ENCODE results near the gene IP6K1.
A peak's percentile ranks its signal among the peaks of the same experiment; 100 is the strongest.
"Not testable (repeated sequence)": the region's sequence is repeated elsewhere in the genome, so short reads cannot be mapped to it uniquely, and the experiment has no call there.

The IP6K1 gene

DNA sequence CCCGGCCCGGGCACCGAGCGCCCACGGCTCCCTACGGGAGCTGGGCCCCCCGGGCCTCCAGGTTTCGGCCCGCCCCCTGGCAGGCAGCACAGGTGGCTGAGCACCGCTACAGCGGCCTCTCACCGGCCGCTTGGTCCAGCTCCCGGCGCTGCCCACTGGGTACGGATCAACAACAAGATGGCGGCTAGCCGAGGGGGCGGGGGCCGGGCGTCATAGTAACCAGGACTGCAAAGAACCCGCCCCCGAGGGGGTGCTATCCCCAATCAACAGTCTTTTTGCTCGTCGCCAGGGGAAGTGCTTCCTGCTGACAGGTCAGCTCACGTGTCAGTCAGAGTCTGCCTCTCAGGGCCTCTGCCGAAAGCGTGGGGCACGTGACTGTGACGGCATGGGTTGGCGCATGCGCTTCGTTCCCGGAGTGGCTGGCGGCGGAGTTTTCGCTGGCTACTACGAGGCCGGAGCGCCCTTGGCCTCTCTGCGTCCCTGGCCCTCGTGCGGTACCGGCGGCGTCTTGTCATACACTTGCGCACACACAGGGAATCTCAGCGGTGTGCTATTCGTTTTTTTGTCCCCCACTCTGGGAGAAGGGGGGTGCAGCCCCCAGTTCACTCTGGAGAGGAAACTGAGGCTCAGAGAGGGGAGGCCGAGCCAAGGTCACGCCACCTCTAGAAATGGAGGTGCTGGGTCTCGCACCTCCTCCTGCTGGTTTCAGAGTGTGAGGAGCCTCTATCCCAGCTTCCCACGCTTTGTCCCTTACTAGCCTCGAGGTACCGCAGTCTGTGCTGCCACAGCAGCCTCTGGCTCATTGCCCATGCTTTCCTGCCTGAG, at the start of gene IP6K1:
Gene IP6K1 (minus strand): TSS at position 186 of the 825 bp plus-strand sequence. CDS start 38,502 bp downstream, outside the sequence.
- DNase-seq: peak; percentile 96 to 99

DNA sequence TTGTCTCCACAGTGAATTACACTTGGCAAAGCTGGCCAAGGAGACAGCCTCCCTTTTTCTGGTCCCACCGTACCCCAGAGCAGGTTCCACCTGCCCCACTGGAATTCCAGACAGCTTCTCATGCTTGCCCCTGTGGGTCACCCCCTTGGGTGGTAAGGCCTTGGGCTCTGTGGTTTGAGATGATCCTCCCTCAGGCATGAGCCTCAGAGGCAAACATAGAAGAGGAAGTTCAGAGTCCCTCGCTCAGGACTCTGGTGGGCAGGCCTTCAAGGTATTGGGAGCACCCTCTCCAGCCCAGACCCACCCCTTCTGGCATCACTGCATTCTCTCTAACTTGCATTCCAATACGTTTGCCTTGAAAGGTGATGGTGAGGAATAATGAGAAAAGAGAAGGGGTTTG, 45.0 kb upstream of the IP6K1 start:
- DNase-seq: peak in 1 of 2 donors; percentile 25

DNA sequence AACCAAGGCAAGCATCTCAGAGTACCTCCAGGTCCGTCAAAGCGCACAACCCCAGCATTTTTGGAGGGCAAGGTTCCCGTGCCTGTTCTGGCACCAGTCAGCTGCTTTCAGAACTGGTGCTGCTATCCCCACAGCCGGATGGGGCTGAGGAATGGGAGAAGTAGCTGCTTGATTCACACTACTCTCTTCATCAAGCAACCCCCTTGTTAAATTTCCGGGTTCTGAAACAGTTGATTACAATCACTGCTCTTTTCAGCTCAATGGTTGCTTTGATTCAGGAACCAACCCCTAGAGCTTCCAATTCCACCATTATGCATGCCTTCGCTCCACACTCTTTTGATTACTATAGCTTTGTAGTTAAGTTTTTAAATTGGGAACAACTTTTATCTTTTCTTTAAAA, 39.7 kb upstream of the IP6K1 start:
- DNase-seq: no peak

DNA sequence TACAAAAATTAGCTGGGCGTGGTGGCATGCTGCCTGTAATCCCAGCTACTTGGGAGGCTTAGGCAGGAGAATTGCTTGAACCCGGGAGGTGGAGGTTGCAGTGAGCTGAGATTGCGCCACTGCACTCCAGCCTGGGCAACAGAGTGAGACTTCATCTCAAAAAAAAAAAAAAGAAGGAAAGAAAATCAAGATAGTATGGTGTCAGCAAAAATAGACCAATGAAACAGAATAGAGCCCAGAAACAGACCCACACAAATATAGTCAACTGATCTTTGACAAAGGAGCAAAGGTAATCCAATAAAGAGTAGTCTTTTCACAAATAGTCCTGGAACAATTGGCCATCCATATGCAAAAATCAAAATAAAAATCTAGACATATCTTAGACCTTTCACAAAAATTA, 36.8 kb upstream of the IP6K1 start:
- not testable (repeated sequence) for DNase-seq

DNA sequence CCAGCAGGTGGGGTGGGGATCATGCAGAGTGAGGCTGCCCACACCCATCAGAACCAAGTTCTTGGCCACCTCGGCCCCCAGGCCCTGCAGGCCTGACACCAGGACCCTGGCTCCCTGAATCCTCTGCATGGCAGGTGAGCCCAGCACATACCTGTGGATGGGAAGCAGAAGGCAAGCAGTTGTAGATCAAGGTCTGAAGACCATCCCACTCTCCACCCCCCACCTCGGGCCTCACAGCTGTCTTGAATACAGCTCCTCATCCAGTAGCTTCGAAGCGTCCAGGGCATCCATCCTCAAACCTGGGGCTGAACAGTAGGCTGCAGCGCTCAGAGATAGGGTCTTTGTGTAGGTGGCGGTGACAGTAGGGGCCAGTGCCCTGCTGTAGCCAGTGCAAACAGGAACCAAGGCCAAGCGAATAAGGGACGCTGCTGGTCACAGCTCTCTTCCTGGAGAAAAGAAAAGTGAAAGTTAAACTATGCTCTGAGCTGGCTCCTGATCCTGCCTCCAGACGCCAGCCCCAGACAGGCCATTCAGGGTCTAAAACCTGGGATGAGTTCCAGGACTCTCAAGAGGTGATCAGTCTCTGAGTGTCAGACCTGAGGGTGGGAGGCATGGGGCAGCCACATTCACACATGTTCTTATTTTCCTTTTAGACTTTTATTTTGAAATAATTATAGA, 27.3 kb upstream of the IP6K1 start, which contains the start of gene UBA7:
Gene UBA7 (minus strand): TSS at position 457 of the 678 bp plus-strand sequence. CDS start 166 bp downstream, at position 291.
- peak in 1 of 2 donors; percentile 73 for DNase-seq

DNA sequence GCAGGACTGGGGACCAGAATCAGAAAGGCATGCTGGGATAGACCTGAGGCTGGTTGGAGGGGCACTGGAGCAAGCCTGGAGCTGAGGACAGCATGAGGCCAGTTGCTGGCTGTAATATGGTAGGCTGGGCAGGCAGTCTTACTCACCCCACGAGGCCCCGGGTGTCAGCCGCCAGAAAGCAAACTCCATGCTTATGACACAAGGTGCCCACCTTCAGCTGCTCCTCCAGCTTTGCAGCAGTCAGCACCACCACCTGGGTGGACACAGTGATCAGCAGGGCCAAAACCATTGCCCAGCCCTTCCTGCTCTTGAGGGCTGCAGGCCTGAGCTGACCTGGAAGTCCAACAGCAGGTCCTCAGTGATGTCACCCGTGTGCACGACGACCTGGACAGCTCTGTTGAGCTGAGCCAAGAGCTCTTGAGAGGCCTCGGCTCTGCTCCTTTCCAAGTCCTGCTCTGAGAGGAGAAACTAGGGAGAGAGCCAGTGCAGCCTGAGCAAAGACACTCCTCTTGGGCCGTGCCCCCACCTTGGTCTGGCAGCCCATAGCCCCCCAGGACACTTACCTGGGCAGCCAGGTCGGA, 26.7 kb upstream of the IP6K1 start:
- no peak for DNase-seq

DNA sequence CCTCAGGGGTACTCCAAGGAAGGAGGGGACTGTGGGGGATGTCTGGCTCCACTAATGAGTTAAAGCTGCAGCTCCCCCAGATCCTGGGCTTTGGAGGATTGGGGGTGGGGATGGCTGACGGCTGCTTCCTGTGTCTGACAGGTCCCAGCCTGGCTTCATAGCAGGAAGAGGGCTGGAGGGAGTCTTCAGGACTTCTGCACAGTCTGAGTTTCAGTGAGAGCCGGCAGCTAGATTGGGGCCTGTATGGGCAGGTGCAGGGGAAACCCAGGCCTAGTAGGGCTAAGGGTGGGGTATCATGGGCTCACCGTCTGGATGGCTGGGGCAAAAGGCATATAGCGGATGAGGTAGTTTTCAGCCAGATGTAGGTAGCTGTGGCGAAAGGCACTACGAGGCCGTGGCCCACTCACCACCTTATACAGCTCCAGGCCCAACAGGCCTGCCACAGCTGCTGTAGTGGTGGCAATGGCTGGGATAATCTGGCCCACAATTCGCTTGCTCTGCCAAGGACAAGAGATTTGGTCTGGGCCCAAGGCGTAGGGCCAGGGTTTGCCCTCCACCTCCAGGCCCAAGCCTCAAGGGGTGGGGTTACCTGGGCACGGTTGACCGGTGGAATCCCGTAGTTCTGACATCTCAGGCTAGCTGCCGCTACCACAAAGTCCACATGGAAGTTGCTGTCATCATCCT, 21.2 kb upstream of the IP6K1 start:
- peak in 1 of 2 donors; percentile 81 for DNase-seq

DNA sequence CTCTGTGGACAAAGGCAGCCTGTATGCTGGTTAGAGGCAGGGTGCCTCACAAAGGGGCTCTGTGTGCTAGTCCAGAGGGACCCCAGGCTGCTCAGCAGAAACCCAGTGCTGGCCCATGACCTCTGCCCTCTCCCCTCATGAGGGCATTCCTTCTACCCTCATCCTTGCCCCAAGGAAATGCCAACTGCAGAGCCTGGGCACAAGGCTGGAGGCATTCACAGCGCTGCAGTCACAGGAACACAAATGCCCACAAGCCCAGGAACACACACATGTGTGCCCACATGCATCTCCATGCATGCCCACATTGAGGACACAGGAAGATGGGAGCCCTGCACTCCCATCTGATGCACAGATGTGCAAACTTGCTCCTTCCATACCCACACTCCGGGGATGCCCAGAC, 20.5 kb upstream of the IP6K1 start:
- no peak for DNase-seq

DNA sequence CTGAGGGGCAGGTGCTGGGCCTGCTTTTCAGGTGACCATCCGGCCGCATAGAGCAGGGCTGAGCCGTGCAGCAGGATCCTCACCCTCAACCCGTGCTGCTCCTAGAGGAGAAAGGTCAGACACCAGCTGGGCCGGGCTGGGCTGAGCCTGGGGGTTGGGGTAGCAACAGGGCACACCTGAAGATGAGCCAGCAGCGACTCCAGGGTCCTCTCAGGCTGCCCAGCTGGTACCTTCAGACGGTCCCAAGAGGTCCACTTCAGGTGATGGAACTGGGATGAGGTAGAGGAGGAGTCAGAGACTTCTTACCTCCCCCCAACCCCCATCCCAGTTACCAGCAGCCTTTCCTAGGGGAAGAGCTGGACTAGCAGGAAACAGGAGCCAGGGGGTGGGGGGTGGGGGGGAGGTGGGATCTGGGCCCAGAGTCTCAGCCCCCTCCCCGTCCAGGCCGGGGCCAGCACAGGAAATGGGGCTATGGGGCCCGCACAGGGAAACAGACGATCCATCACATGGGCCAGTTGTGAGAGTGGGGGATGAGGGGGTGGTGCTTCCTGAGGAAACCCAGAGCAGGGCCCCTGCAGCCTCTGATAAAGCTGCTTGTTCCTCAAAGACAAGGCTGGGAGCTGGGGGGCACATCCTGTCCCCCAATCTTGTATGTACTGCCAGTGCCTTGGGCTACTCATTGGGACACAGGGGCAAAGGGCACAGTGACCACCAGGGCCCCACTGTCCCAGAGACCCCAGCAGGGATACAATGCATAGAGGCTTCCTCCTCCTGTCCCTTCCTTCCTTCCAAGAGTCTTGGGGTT, 19.8 kb upstream of the IP6K1 start:
- DNase-seq: peak in 1 of 2 donors; percentile 95

DNA sequence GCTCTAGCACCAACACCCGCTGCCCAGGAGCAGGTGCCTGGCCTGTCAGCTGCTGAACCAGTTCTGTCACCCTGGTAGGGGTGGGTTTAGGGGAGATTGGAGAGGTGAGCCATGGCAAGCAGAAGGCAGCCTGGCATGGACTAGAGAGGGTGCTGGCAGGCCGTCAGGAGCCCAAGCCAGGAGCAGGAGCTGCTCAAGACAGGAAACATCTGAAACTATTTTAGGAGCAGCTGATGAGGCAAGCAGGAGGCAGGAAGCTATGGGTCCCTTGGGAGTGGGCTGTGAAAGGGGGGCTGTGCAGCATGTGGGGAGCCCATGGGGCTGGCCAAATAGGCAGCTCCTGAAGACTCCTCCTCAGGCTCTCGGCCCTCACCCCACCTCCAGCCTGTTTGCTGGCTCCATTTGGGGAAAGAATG, 19.0 kb upstream of the IP6K1 start:
- DNase-seq: peak in 1 of 2 donors; percentile 99

DNA sequence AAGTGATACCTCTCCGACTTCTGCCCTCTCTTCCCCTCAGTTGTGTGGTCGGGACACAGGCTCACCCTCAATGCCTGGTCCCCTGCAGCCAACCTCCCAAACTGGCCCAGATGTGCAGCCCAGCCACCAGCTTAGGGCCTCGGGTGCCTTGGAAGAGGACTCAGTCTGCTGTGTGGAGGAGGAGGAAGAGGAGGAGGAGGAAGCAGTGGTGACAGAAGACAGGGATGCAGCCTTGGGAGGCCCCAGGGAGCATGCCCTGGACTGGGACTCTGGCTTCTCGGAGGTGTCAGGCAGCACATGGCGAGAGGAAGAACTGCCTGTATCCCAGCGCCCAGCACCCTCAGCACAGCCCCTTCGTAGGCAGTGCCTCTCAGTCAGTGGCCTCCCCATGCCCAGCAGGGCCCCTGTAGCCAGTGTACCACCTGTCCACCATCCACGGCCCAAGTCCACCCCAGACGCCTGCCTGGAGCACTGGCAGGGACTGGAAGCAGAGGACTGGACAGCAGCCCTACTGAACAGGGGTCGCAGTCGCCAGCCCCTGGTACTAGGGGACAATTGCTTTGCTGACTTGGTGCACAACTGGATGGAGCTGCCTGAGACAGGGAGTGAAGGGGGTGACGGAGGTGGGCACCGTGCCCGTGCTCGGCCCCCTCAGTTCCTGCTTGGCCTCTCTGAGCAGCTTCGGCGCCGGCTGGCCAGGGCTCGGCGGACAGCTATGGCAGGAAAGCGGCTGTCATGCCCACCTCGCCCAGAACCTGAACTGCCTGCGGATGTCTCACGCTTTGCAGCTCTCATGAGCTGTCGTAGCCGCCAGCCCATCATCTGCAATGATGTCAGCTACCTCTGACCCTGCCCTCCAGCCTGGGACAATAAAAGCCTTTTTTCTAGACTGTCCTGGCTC, 18.0 kb upstream of the IP6K1 start:
- DNase-seq: no peak

DNA sequence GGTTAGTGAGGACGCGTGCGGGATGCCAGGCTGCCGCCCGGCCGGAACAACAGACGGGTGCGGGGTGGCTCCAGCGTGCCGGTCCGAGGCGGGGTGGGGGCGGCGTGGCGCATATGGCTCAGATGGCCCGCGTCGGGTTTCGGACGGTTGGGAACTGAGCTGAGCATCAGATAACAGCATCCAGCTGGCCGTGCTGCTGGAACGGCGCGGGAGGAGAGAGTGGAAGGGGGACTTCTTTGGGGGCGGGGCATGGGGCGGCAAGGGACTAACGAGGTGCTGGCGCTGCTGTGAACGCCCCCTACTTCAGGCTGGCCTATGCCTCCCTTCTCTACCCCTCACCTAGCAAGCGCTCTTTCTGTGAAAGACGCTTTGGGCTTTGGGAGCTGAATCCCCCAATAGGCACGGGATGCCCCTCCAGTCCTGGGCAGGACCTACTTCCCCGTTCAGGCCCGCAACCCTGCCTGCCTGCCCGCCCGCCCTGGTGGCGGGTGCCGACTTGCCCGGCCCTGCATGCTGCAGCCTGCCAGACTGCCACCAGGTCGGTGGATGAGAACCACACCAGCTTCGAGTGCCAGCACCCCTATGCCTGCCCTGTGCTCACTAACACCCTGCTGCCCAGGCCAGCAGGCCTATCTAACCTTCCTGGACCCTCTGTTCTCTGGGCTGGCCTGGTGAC, 17.3 kb upstream of the IP6K1 start:
- peak in 1 of 2 donors; percentile 66 for DNase-seq

DNA sequence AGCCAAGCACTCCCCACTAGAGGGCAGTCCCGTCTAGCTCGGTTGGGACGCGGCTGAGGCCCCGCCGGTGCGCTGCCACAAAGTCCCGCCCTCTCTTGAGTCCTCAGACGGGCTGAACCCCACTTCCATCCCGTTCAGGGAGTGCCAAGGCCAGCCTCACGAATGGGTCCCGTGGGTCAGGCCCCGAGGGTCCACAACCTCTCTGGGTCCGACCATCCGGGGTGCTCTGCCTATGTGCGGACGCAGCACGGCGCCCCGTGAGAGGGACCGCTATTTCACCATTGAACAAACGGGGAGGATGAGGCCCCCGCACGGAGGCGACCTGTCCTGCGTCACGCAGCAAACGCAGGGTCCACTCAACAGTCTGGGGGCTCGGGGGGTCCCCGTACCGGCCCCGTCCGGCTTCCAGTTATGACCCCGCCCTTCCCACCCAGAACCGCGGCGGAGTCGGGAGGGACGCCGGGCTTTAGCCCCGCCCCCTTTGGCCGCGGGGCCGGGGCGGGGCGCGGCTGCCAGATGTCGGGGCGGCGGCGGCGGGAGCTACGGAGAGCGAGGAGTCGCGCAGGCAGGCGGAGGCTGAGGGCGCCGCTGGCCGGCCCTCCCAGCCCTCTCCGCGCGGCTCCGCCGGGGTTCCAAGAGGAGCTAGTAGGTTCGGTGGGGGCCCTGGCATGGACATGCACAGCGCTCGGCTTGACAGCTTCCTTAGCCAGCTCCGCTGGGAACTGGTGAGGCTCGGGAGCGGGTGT, 16.6 kb upstream of the IP6K1 start, which contains the start of gene INKA1:
Gene INKA1 (plus strand): TSS at position 543 of the 746 bp plus-strand sequence. CDS start 132 bp downstream, at position 675.
- DNase-seq: peak; percentile 82 to 94

DNA sequence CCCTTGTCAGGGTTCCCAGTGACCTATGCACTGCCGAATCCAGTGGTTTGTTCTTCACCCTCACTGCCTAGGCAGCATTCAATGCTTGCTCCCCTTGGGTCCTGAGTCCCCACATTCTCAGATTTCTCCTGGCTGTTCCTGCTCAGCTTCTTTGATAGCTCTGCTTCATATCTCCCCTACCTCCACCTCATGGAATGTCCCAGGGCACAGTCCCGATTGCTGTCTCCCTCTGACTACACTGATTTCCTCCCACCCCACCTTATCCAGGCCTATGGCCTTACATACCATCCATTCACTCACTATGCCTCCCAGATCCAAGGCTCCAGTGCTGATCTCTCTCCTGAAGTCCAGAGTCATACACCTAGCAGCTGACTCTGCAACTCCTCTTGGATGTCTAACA, 14.8 kb upstream of the IP6K1 start:
- DNase-seq: no peak

DNA sequence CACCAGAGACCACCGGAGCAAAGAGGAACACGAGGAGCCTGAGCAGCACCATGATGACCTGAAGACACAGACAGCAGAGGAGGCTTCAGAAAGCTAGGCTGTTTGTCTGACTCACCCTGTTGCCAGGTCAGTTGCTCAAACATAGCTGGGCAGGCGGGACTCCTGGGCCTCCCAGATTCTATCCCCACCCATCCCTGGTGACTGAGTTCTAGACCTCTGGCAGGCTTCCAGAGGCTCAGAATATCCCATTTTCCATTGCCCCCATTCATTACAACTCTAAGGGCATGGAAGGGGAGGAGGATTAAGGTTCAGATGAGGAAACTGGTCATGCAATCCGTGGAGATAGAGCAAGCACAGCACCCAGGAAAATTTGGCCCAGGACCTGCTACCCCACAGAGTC, 13.4 kb upstream of the IP6K1 start, which contains the start of gene CDHR4:
Gene CDHR4 (minus strand): TSS at position 113 of the 400 bp plus-strand sequence. CDS start 61 bp downstream, at position 52.
- no peak for DNase-seq

DNA sequence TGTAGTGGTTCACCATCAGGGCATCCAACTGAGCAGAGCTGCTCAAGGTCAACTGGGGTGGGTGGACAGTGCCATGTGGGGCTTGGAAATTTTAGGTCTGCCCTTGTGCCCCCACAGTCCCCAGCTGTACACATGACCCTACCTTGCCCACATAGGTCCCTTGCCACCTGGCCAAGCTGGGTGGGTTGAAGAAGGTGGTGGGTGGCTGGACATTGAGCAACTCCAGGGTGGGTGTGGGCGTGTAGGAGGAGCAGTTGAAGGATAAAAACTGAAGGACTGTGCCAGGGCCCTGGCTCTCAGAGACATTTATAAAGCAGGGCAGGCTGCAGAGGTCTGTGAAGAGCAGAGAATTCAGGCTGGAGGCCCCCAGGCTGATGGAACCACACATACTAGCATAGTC, 12.8 kb upstream of the IP6K1 start:
- no peak for DNase-seq

DNA sequence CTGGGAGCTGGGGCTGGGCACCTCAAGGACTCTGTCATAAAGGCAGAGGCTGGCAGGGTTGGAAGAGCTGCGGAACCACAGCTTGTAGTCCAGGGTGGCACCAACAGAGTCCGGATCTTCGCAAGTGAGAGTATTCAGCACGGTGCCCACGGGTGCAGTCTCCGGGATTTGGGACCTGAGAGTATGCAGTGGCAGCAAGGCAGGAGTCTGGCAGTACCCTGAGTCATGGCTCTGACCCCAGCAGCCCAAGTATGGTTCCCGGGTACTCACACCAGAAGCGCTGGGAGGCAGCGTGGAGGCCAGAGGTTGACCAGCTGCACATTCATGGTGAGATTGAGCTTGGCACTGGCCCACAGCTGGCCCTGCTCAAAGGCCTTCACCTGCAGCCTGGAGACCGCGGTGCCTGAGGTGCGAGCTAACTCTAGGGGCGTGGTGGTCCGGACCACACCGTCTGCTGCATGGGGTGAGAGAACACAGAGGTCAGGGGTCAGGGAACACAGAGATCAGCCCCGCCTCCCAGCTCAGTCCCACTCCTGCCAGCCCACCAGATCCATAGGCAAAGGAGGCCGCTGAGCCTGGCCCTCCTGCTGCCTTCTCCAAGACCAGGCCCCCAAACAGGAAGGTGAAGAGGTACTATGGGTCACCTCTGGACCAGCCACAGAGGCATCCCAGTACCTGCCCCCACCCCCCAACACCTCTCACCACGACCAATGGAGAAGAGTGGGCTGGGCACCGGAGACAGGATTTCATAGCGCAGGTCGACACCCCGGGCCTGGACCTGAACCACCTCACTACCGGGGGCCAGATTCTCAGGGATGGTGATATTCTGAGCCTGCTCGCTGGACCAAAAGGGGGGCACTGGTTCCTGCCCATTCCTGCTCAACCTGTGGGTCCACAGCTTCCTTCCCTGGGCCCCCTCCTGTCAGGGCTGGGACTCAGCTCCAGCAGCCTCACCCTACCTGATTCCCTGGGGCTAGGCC, 8.9 kb upstream of the IP6K1 start:
- no peak for DNase-seq

DNA sequence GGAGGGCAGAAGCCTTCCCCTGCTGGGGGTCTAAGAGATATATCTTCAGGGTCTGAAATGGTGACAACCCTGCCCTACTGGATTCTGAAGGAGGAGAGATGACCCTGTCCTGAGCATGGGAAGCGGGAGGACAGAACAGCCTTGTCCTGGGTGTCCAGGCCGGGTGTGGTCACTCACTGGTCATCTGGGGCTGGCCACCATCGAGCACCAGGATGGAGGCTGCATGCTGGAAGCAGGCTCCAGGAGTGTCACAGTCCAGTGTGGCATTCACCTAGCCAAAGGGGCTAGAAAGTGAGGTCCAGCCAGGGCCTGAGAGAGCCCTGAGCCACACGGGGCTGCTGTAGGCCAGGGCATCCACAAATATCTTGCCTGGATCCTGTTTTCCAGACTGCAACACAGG, 8.1 kb upstream of the IP6K1 start:
- DNase-seq: no peak

All from bone marrow (tissue), 2 donors.